Parietal lobe (tissue), 1 donor: ENCODE results near the gene MAS1L. TPM values are rescaled to one million over a fixed set of nuclear protein-coding genes. Genes with fewer than 3 reads are reported as not detected.

Source experiments
- total RNA-seq: library from RNA; depleted of rRNA; stranded (reverse); fragments of >200 nt; gene quantifications from one replicate; pipeline ENCODE4 v1.2.3, GENCODE V29; 2014

The MAS1L gene, protein sequence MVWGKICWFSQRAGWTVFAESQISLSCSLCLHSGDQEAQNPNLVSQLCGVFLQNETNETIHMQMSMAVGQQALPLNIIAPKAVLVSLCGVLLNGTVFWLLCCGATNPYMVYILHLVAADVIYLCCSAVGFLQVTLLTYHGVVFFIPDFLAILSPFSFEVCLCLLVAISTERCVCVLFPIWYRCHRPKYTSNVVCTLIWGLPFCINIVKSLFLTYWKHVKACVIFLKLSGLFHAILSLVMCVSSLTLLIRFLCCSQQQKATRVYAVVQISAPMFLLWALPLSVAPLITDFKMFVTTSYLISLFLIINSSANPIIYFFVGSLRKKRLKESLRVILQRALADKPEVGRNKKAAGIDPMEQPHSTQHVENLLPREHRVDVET
- total RNA-seq, result not detected

DNA sequence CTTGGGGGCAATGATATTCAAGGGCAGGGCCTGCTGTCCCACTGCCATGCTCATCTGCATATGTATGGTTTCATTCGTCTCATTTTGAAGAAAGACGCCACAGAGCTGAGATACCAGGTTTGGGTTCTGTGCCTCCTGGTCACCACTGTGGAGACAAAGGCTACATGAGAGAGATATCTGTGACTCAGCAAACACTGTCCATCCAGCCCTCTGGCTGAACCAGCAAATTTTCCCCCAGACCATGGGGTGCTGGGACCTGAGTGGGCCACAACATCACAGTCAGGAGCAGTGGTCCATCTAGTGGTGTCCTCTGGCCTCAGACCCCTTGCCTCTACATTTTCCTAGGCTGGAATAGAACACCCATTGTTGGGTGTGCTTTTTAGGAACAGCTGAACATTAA lies at the start of gene MAS1L:
TSS of gene MAS1L (minus strand) at position 297 of the 400 bp plus-strand sequence. CDS start at position 243, 54 bp downstream.

DNA sequence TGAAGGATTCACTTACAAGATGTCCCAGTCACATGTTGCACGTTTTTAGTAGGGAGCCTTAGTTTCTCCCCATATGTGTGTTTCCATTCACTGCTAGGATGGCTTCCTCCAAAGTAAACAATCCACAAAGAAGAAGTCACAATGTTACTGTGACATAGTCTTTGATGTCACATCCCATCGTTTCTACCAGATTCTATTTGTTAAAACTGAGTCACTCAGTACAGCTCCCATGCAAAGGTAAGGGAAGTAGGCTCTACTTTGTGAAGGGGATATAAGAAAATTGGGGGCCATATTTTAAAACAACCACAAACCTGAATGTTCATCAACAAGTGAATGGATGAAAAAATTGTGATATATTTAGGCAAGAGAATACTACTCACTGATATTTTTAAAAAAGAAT lies 30.8 kb downstream of the MAS1L start, which contains the start of the genes OR11A1 and OR2H1:
TSS of gene OR11A1 (minus strand) at position 101 of the 400 bp plus-strand sequence. CDS start 29,430 bp downstream, outside the sequence.
TSS of gene OR2H1 (plus strand) at position 185 of the 400 bp plus-strand sequence. CDS start 4,615 bp downstream, outside the sequence.

DNA sequence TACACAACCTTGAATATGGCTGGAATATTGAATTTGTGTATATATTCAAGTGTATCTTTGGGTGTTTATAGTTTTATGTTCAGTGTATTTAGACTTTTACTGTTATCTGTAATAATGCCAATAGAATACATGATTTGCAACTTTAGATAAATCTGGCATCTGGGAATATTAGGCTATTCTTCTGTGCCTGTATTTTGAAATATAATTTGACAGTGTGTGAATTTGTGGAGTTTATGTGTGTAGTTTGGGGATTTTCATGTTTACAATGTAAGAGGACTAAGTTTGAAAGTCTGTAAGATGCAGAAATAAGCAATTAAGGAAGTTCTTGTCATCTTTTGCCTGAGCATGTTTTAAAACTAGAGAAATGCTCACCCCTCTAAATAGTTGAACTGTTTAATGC lies 48.8 kb downstream of the MAS1L start, which contains the start of gene OR10C1:
TSS of gene OR10C1 (plus strand) at position 301 of the 400 bp plus-strand sequence. CDS start 710 bp downstream, outside the sequence.

Other genes starting within 250 kb of the MAS1L start
- not detected for gene OR14J1, start 186.3 kb downstream of the MAS1L start, total RNA-seq
- gene OR5V1, start 119.1 kb downstream of the MAS1L start, total RNA-seq, result not detected
- gene OR12D3, start 112.7 kb downstream of the MAS1L start, total RNA-seq, result not detected
- gene OR12D2, start 92.3 kb downstream of the MAS1L start, total RNA-seq, result not detected
- not detected for gene OR12D1, start 73.0 kb downstream of the MAS1L start, total RNA-seq
- gene OR10C1, start 48.6 kb downstream of the MAS1L start, total RNA-seq, result not detected
- not detected for gene OR11A1, start 30.9 kb downstream of the MAS1L start, total RNA-seq
- gene OR2H1, start 30.8 kb downstream of the MAS1L start, total RNA-seq, result not detected
- not detected for gene UBD, start 71.8 kb upstream of the MAS1L start, total RNA-seq
- not detected for gene OR2H2, start 97.2 kb upstream of the MAS1L start, total RNA-seq
- 188 TPM for gene GABBR1, start 145.2 kb upstream of the MAS1L start, total RNA-seq
- 0.31 TPM for gene MOG, start 169.1 kb upstream of the MAS1L start, total RNA-seq
- not detected for gene ZFP57, start 193.2 kb upstream of the MAS1L start, total RNA-seq
- 0.94 TPM for gene HLA-F, start 235.5 kb upstream of the MAS1L start, total RNA-seq